BLaER1 treated with 17β-estradiol and CSF1 and Interleukin-3, amounts not matched to agents 10 nM and 100 nM (cell line): ENCODE measurements around the gene SF3A1.
A peak's percentile ranks its signal among the peaks of the same experiment; 100 is the strongest.

Experiments used
- H3K27ac ChIP-seq, 11 experiments: shearing (Covaris generic); formaldehyde crosslinking; 2 replicates each; pipeline ENCODE4 v1.8.1; 2022
- H3K27me3 ChIP-seq, 11 experiments: shearing (Covaris generic); formaldehyde crosslinking; 2 replicates each; pipeline ENCODE4 v1.8.1; 2022
- H3K36me3 ChIP-seq, 11 experiments: shearing (Covaris generic); formaldehyde crosslinking; 2 replicates each; pipeline ENCODE4 v1.8.1; 2022
- H3K4me1 ChIP-seq, 10 experiments: shearing (Covaris generic); formaldehyde crosslinking; 2 replicates each; pipeline ENCODE4 v1.8.1; 2022
- H3K4me2 ChIP-seq, 11 experiments: shearing (Covaris generic); formaldehyde crosslinking; 2 replicates each; pipeline ENCODE4 v1.8.1; 2022
- H3K4me3 ChIP-seq, 10 experiments: shearing (Covaris generic); formaldehyde crosslinking; 2 replicates each; pipeline ENCODE4 v1.8.1; 2022
- H3K9ac ChIP-seq, 11 experiments: shearing (Covaris generic); formaldehyde crosslinking; 2 replicates each; pipeline ENCODE4 v1.8.1; 2022
- H3K9me3 ChIP-seq, 11 experiments: shearing (Covaris generic); formaldehyde crosslinking; replicated peaks in 1 of 11; 2 replicates each; pipeline ENCODE4 v1.8.1; 2022
- H4K20me1 ChIP-seq, 11 experiments: shearing (Covaris generic); formaldehyde crosslinking; 2 replicates each; pipeline ENCODE4 v1.8.1; 2022
- Cebpa-rat ChIP-seq, 11 experiments: shearing (Covaris generic); IDR thresholded peaks; 2 replicates each; pipeline ENCODE4 v1.8.1; 2022

Gene SF3A1

DNA sequence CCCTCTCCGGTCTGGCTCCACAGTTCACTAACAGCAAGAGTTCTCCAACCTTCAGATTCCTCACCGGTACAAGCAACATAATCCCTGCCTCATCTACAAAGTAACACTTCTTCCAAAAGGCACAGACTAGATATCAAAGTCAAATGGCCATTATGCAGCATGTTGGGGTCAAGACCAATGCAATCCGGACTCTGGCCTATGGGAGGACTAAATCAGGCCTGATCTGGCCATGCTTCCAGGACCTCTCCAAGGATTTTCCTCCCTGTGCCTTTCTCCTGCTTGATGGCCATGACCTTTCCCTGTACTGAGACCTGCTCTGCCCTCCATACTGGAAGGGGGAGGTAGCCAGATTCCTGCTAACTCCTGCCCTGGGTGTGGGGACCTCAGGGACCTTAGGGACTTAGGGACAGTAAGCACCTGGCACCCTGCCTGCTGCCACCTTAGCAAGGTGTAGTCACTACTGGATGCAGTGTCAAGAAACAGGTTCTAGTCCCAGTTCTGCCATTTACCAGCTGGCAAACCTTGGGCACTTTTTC lies 36.6 kb downstream of the SF3A1 start:
- H3K9ac ChIP-seq = no peak overlapping the region
- H3K4me1 ChIP-seq = peaks cover 41 to 81% (median 50%) of the 10 kb centered on the region in 10 experiments
- H3K4me3 ChIP-seq = no peak overlapping the region
- no peaks in the 10 kb centered on the region for H3K27me3 ChIP-seq
- H3K27ac ChIP-seq = no peak overlapping the region
- no peak for TF ChIP-seq Cebpa-rat (IDR thresholded peaks at IDR 0.05)
- H3K9me3 ChIP-seq = no peaks in the 10 kb centered on the region
- peaks cover 9 to 46% (median 28%) of the 10 kb centered on the region in 11 experiments; a peak in 21 of 22 replicates for H3K36me3 ChIP-seq
- H4K20me1 ChIP-seq = peaks cover 0 to 72% (median 21%) of the 10 kb centered on the region in 11 experiments; a peak in 12 of 22 replicates
- H3K4me2 ChIP-seq = peak overlapping the region in 1 of 11 experiments; percentile 4; a peak in 1 of 22 replicates

DNA sequence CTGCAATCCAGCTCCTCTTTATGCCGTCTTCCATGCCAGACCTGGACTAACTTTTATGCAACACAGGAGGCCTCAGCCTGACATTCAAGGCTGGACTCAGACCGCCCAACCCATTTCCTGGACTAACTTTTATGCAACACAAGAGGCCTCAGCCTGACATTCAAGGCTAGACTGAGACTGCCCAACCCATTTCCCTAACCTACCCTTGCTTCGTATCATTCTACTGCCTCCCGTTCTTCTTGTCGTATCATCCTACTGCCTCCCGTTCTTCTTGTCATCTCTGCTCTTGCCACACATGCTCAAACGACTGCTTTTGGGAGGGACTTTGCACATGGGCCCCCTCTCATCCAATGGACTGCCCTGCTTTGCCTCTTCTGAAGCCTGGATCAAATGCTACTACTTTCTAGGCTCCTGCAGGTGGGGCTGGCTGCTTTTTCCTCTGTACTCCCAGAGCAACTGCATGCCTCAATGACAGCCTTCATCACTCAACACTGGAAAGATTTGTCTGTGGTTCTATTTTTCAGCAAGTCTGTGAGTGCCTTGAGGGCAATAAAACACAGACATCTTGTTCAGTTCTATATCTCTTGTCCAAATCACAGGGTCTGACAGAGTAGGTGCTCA lies 37.8 kb downstream of the SF3A1 start:
- 0 out of 22 replicates have a peak overlapping the region, but pooled peaks of 2 of the 11 experiments have one; percentile 3 to 8 for H3K4me2 ChIP-seq
- 0 out of 22 replicates have a peak overlapping the region, but pooled peaks of 1 of the 11 experiments have one; percentile 13 for H3K9ac ChIP-seq
- no peak overlapping the region for H3K27ac ChIP-seq
- H3K4me1 ChIP-seq = peaks cover 41 to 81% (median 50%) of the 10 kb centered on the region in 10 experiments
- peaks cover 9 to 46% (median 28%) of the 10 kb centered on the region in 11 experiments; a peak in 21 of 22 replicates for H3K36me3 ChIP-seq
- no peak overlapping the region for H3K4me3 ChIP-seq
- no peaks in the 10 kb centered on the region for H3K9me3 ChIP-seq
- H3K27me3 ChIP-seq = no peaks in the 10 kb centered on the region
- TF ChIP-seq Cebpa-rat (IDR thresholded peaks at IDR 0.05) = no peak
- peaks cover 0 to 84% (median 10%) of the 10 kb centered on the region in 11 experiments; a peak in 9 of 22 replicates for H4K20me1 ChIP-seq

DNA sequence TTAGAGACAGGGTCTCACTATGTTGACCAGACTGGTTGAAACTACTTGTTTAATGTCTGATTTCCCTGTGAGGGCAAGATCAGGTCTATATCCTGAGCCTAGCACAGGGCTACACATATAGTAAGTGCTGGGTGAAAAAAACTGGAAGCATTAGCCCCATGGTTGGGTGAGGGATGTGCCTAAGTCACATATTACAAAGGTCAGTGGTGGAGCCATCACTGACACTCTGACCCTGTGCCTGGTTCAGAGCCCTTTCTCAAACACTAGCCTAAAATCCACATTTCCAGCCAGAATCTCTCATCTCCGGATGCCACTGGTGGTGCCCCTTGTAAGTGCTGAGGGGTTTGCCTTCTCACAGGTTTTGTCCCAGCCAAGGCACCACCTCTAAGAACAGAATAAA lies 38.9 kb downstream of the SF3A1 start:
- peaks cover 41 to 81% (median 52%) of the 10 kb centered on the region in 10 experiments for H3K4me1 ChIP-seq
- H3K4me2 ChIP-seq = no peak overlapping the region
- H3K4me3 ChIP-seq = no peak overlapping the region
- no peaks in the 10 kb centered on the region for H3K9me3 ChIP-seq
- H3K36me3 ChIP-seq = peaks cover 9 to 46% (median 28%) of the 10 kb centered on the region in 11 experiments; a peak in 21 of 22 replicates
- H3K9ac ChIP-seq = no peak overlapping the region
- TF ChIP-seq Cebpa-rat (IDR thresholded peaks at IDR 0.05) = no peak
- no peaks in the 10 kb centered on the region for H3K27me3 ChIP-seq
- peaks cover 0 to 86% (median 9%) of the 10 kb centered on the region in 11 experiments; a peak in 9 of 22 replicates for H4K20me1 ChIP-seq
- H3K27ac ChIP-seq = no peak overlapping the region

DNA sequence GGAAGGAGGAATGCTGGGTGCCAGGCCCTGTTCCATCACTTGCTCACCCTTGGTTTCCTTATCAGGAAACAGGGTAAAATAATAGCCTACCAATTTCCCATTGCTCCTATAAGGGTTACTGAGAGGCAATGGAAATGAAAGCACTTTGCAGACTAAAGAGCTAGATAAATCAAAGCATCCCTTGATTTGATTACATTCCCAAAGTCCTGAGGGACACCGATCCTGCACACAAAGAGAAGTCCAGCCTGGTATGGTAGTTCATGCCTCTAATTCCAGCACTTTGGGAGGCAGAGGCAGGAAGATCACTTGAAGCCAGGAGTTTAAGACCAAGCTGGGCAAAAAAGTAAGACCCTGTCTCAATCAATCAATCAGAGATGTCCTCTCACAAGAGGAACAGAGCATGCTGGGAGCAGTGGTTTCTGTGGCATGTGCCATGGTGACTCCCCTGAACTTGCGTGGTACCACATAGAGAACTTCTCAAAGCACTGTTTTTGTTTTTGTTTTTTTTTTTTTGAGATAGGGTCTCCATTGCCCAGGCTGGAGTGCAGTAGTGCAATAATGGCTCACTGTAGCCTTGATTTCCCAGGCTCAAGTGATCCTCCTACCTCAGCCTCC lies 40.6 kb downstream of the SF3A1 start:
- TF ChIP-seq Cebpa-rat (IDR thresholded peaks at IDR 0.05) = no peak
- peaks cover 0 to 97% (median 6%) of the 10 kb centered on the region in 11 experiments; a peak in 8 of 22 replicates for H4K20me1 ChIP-seq
- peak overlapping the region; percentile 27 to 80 (median 63); a peak in 15 of 22 replicates for H3K4me2 ChIP-seq

DNA sequence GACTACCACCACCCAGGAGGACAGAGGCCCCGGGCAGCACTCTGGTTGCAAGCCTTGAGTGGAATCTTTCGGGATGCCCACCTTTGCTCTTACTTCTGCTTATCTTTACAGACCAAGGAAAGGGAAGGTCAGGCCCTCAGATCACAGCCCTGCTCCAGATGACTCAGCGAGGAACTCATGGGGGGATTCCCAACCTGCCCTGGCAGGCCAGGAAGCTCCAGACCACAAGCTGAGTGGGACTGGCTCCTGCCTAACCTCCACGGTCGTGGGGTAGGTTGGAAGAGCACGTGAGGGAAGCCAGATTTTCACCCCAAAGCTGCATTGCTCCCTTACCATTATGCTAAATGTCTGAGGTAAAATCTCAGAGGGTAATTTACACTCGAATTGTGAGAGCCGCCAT lies 41.8 kb downstream of the SF3A1 start:
- peaks cover 0 to 95% (median 6%) of the 10 kb centered on the region in 11 experiments; a peak in 7 of 22 replicates for H4K20me1 ChIP-seq
- peaks cover 51 to 82% (median 65%) of the 10 kb centered on the region in 10 experiments for H3K4me1 ChIP-seq

More for the DNA sequence above, 40.6 kb downstream of the SF3A1 start:
- no peak overlapping the region for H3K9ac ChIP-seq
- H3K27me3 ChIP-seq = no peaks in the 10 kb centered on the region
- H3K4me3 ChIP-seq = no peak overlapping the region
- H3K9me3 ChIP-seq = no peaks in the 10 kb centered on the region
- H3K27ac ChIP-seq = peak overlapping the region in 1 of 11 experiments; percentile 36; a peak in 1 of 22 replicates
- H3K4me1 ChIP-seq = peaks cover 41 to 81% (median 55%) of the 10 kb centered on the region in 10 experiments
- H3K36me3 ChIP-seq = peaks cover 9 to 37% (median 27%) of the 10 kb centered on the region in 11 experiments; a peak in 21 of 22 replicates

DNA sequence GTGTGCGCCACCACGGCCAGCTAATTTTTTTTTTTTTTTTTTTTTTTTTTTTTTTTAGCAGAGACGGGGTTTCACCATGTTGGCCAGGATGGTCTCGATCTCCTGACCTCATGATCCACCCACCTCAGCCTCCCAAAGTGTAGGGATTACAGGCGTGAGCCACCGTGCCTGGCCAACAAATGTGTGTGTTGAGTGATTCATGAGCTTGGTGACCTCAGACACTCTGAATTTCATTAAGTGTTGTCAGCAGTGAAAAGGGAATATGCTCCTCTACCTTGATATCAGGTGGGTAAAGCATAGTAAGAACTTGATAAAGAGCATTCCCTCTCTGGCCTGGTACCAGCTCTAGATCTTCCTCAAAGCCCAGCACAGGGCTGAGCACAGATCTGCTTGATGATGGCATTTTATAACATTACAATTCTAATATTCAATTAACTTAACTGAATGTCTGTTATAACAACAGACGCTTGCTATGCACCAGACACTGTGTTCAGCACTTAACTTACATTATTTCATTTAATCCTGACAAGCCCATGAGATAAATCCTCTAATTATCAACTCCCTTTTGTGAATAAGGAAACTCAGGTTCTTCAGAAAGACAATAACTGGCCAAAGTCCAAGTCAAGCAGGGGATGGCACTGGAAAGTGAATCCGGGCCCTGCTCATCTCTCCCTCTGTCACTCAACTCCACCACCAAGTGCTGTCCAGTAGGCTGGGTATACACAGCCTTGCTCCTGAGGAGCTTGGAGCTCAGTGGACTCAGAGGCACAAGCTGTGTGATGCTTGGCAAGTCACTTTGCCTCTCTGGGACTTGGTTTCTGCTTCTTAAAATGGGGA lies 42.9 kb downstream of the SF3A1 start:
- Histone ChIP-seq H3K9me3 (no peaks in the 10 kb centered on the region), H3K36me3 (peaks cover 0 to 22% (median 9%) of the 10 kb centered on the region in 11 experiments; a peak in 11 of 22 replicates), H3K4me3 (no peak overlapping the region), H4K20me1 (peaks cover 0 to 87% (median 6%) of the 10 kb centered on the region in 11 experiments; a peak in 7 of 22 replicates), H3K9ac (no peak overlapping the region), H3K4me1 (peaks cover 63 to 84% (median 77%) of the 10 kb centered on the region in 10 experiments), H3K27ac (peak overlapping the region in 1 of 11 experiments; percentile 31; a peak in 1 of 22 replicates), H3K4me2 (peak overlapping the region in 6 of 11 experiments; percentile 42 to 94 (median 68); a peak in 8 of 22 replicates), H3K27me3 (no peaks in the 10 kb centered on the region)
- TF ChIP-seq Cebpa-rat (IDR thresholded peaks at IDR 0.05) = no peak

More for the DNA sequence above, 41.8 kb downstream of the SF3A1 start:
- no peak overlapping the region for H3K9ac ChIP-seq
- H3K4me2 ChIP-seq = peak overlapping the region; percentile 27 to 80 (median 63)
- no peaks in the 10 kb centered on the region for H3K9me3 ChIP-seq
- peaks cover 4 to 32% (median 15%) of the 10 kb centered on the region in 11 experiments; a peak in 15 of 22 replicates for H3K36me3 ChIP-seq
- H3K4me3 ChIP-seq = no peak overlapping the region
- peak overlapping the region in 9 of 11 experiments; percentile 5 to 48 (median 28); a peak in 13 of 22 replicates for H3K27ac ChIP-seq
- no peaks in the 10 kb centered on the region for H3K27me3 ChIP-seq
- TF ChIP-seq Cebpa-rat (IDR thresholded peaks at IDR 0.05) = no peak

DNA sequence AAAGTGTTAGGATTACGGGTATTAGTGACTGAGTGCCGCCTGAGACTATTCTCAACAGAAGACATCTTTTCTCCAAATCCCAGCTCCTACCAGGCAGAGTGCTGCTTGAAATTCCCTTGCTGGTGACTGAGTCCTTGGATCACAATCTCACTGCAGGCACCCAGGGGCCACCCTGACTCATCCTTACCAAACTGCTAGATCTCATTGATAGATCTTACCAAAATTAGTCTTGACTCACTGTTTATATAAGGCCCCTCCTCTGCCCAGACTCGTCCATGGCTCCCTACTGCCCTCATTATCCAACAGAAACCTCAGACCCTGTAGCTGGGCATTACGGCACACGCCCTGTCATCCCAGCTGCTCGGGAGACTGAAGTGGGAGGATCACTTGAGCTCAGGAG lies 44.6 kb downstream of the SF3A1 start:
- Histone ChIP-seq H3K9me3 (no peaks in the 10 kb centered on the region), H3K4me1 (peaks cover 80 to 100% (median 94%) of the 10 kb centered on the region in 10 experiments), H4K20me1 (peaks cover 0 to 70% (median 0%) of the 10 kb centered on the region in 11 experiments; a peak in 5 of 22 replicates), H3K27me3 (no peaks in the 10 kb centered on the region), H3K9ac (no peak overlapping the region), H3K27ac (peak overlapping the region in 6 of 11 experiments; percentile 83 to 94 (median 90); a peak in 9 of 22 replicates), H3K4me3 (no peak overlapping the region), H3K36me3 (peaks cover 0 to 10% (median 0%) of the 10 kb centered on the region in 11 experiments; a peak in 4 of 22 replicates), H3K4me2 (peak overlapping the region in 10 of 11 experiments; percentile 73 to 97 (median 95); a peak in 16 of 22 replicates)
- TF ChIP-seq Cebpa-rat (IDR thresholded peaks at IDR 0.05) = no peak
